Measurements from ENCODE around the gene DCLK2. TPM values are rescaled to one million over a fixed set of nuclear protein-coding genes. Genes with fewer than 3 reads are reported as not detected.
A peak's percentile ranks its signal among the peaks of the same experiment; 100 is the strongest.

The DCLK2 gene
- total and polyA plus RNA-seq, 2 donors from 2014 or later: 2.6 to 3.4 TPM

DNA sequence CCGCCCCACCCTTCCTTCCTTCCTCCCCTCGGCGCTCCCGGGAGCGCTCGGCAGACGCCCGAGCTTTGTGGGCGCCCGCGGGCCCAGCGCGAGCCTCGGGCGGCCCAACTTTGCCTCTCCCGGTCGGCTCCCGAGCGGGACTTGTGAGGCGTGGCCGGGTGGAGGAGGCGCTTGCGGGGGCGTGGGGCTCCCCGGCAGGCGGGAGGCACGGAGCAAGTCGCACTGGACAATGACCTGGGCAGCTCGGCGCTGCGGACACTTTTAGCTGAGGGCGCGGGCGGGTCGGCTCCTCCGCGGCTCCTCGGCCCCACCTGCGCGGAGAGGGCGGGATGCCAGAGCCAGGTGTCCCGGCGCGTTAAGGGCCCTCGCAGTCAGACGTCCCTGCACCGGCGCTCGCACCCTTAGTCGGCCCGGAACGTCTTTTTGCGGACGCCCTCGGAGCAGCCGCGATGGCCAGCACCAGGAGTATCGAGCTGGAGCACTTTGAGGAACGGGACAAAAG is 385 bp downstream of the DCLK2 start:
- DNase-seq (peak; percentile 63 to 86 (median 72)), FAIRE-seq (no peak)
- intact Hi-C loops (cut with DNase I): no loop called here
- H3K36me3 ChIP-seq (ENCODE audit: control insufficient read depth in 2 of 3, insufficient read depth in 3 of 3, low read length in 3 of 3): no peaks in the 10 kb centered on the region
- peak overlapping the region in 2 of 3 donors; percentile 63 to 67 for H3K4me3 ChIP-seq (ENCODE audit: low read length in 3 of 3)
- H3K27me3 ChIP-seq (ENCODE audit: control insufficient read depth, insufficient read depth, low read length): no peaks in the 10 kb centered on the region
- no peaks in the 10 kb centered on the region for H3K9me3 ChIP-seq (ENCODE audit: control insufficient read depth in 2 of 3, insufficient read depth in 1 of 3, low read length in 3 of 3)
- peak overlapping the region in 1 of 3 donors; percentile 14 for H3K9ac ChIP-seq (ENCODE audit: low read length in 3 of 3)
- H3K27ac ChIP-seq (ENCODE audit: low read depth in 2 of 2, low read length in 2 of 2): peak overlapping the region; percentile 29 to 44
- TF ChIP-seq, protein P1, sequence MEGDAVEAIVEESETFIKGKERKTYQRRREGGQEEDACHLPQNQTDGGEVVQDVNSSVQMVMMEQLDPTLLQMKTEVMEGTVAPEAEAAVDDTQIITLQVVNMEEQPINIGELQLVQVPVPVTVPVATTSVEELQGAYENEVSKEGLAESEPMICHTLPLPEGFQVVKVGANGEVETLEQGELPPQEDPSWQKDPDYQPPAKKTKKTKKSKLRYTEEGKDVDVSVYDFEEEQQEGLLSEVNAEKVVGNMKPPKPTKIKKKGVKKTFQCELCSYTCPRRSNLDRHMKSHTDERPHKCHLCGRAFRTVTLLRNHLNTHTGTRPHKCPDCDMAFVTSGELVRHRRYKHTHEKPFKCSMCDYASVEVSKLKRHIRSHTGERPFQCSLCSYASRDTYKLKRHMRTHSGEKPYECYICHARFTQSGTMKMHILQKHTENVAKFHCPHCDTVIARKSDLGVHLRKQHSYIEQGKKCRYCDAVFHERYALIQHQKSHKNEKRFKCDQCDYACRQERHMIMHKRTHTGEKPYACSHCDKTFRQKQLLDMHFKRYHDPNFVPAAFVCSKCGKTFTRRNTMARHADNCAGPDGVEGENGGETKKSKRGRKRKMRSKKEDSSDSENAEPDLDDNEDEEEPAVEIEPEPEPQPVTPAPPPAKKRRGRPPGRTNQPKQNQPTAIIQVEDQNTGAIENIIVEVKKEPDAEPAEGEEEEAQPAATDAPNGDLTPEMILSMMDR (IDR thresholded peaks at IDR 0.05; ENCODE audit: borderline replicate concordance, extremely low read depth, insufficient read depth): no peak
- H3K4me1 ChIP-seq (ENCODE audit: control insufficient read depth in 2 of 3, insufficient read depth in 2 of 3, low read depth in 1 of 3, low read length in 3 of 3): peaks cover 0 to 6% (median 0%) of the 10 kb centered on the region in 3 donors

GRCh38 chr4:150079081-150079581 is 886 bp downstream of the DCLK2 start:
- Histone ChIP-seq H3K4me1 (ENCODE audit: control insufficient read depth in 2 of 3, insufficient read depth in 2 of 3, low read depth in 1 of 3, low read length in 3 of 3) (peaks cover 0 to 6% (median 0%) of the 10 kb centered on the region in 3 donors), H3K27me3 (ENCODE audit: control insufficient read depth, insufficient read depth, low read length) (no peaks in the 10 kb centered on the region), H3K36me3 (ENCODE audit: control insufficient read depth in 2 of 3, insufficient read depth in 3 of 3, low read length in 3 of 3) (no peaks in the 10 kb centered on the region), H3K4me3 (ENCODE audit: low read length in 3 of 3) (peak overlapping the region; percentile 59 to 67 (median 63)), H3K9ac (ENCODE audit: low read length in 3 of 3) (peak overlapping the region in 1 of 3 donors; percentile 14), H3K27ac (ENCODE audit: low read depth in 2 of 2, low read length in 2 of 2) (peak overlapping the region in 1 of 2 donors; percentile 29), H3K9me3 (ENCODE audit: control insufficient read depth in 2 of 3, insufficient read depth in 1 of 3, low read length in 3 of 3) (no peaks in the 10 kb centered on the region)
- no peak for FAIRE-seq
- peak in 4 of 5 donors; percentile 60 to 74 (median 68) for DNase-seq
- TF ChIP-seq, protein P1 (IDR thresholded peaks at IDR 0.05; ENCODE audit: borderline replicate concordance, extremely low read depth, insufficient read depth): no peak
- intact Hi-C loops (cut with DNase I): no loop called here

GRCh38 chr4:150080337-150080736 is 2.1 kb downstream of the DCLK2 start:
- H3K27me3 ChIP-seq (ENCODE audit: control insufficient read depth, insufficient read depth, low read length): no peaks in the 10 kb centered on the region
- peaks cover 0 to 6% (median 0%) of the 10 kb centered on the region in 3 donors for H3K4me1 ChIP-seq (ENCODE audit: control insufficient read depth in 2 of 3, insufficient read depth in 2 of 3, low read depth in 1 of 3, low read length in 3 of 3)
- H3K27ac ChIP-seq (ENCODE audit: low read depth in 2 of 2, low read length in 2 of 2): no peak overlapping the region
- H3K9me3 ChIP-seq (ENCODE audit: control insufficient read depth in 2 of 3, insufficient read depth in 1 of 3, low read length in 3 of 3): no peaks in the 10 kb centered on the region
- H3K36me3 ChIP-seq (ENCODE audit: control insufficient read depth in 2 of 3, insufficient read depth in 3 of 3, low read length in 3 of 3): no peaks in the 10 kb centered on the region
- H3K9ac ChIP-seq (ENCODE audit: low read length in 3 of 3): no peak overlapping the region
- H3K4me3 ChIP-seq (ENCODE audit: low read length in 3 of 3): no peak overlapping the region
- TF ChIP-seq, protein P1 (IDR thresholded peaks at IDR 0.05; ENCODE audit: borderline replicate concordance, extremely low read depth, insufficient read depth): no peak
- intact Hi-C loops (cut with DNase I): no loop called here
- DNase-seq (no peak), FAIRE-seq (no peak)
